ENCODE results near the gene PIP5KL1.
A peak's percentile ranks its signal among the peaks of the same experiment; 100 is the strongest.

PIP5KL1 gene

GRCh38 chr9:127921557-127922120 lies 8.9 kb downstream of the PIP5KL1 start:
- H3K4me3 ChIP-seq (ENCODE audit: low read depth, low read length) = no peak overlapping the region
- in situ Hi-C loops (cut with HindIII; ENCODE audit: low sequenced_read_pairs) = no loop called here
- DNase-seq (ENCODE audit: low read depth, low spot score) = peak; percentile 46
- TF ChIP-seq CTCF (IDR thresholded peaks at IDR 0.05; ENCODE audit: low read depth, low read length) = peak; percentile 85

DNA sequence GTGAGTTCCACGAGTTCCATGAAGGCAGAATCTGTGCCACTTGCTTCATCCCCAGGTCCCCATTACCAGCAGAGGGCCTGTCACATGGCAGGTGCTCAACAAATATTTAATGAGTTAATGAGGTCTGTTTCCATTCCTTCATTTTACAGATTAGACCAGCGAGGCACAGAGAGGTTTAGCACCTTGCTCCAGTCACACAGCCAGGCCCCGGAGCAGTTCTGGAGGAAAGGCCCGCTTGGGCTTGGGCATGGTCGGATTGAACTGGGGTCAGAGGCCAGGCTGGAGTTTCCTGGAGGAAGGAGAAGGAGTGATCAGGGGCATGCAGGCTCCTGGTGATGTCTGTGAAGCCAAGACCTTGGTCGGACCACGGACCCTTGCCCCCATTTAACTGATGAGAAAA lies 9.8 kb downstream of the PIP5KL1 start:
- TF ChIP-seq CTCF (IDR thresholded peaks at IDR 0.05; ENCODE audit: low read depth, low read length) = no peak
- DNase-seq (ENCODE audit: low read depth, low spot score) = no peak
- no peak overlapping the region for H3K4me3 ChIP-seq (ENCODE audit: low read depth, low read length)
- in situ Hi-C loops (cut with HindIII; ENCODE audit: low sequenced_read_pairs) = no loop called here

- peak; percentile 98 for DNase-seq (ENCODE audit: low read depth, low spot score)
- in situ Hi-C loops (cut with HindIII; ENCODE audit: low sequenced_read_pairs) = no loop called here
These were observed 11.2 kb downstream of the PIP5KL1 start for GRCh38 chr9:127919253-127919815.

DNA sequence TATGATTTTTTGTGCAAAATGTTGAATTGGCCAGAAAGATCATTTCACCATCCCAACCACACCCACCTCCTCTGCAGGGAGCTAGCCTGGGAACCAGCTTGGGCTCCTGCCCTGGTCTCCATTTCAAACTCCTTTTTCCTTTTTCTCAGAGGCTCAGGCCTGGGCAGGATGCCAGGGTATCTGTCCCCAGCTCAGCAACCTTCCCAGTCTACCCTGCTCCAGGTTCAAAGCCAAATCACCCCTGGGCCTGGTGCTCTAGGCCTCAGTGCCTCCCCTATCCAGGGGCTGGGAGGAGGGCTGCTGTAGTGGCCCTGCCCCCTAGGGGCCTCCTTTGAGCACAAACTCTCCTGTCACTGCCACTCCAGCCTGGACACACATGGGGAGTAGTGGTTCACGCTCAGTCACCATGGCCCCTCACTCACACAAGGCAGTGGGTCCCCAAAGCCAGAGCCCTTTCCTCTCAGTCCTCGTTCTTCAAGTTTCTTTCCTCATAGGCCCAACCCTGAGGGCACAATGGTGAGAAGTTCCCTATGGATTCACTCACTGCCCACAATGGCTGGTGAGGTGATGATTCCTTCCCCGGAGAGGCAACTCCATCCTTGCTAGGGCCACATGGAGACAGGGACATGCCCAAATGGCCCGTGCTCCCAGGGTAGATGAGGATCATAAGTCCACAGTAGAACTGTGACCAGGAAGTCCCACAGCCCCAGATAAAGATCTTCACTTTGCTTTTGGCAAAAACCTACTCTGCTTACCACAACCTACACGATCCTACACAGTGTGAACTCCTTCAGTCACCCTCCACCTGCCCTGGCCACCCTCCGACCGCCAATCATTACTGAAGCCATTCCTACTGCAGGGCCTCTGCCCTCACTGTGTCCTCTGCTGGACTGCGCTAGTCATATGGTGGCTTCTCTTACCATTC lies 12.1 kb downstream of the PIP5KL1 start:
- no peak overlapping the region for H3K4me3 ChIP-seq (ENCODE audit: low read depth, low read length)
- in situ Hi-C loops (cut with HindIII; ENCODE audit: low sequenced_read_pairs) = no loop called here
- TF ChIP-seq CTCF (IDR thresholded peaks at IDR 0.05; ENCODE audit: low read depth, low read length) = peak; percentile 11
- no peak for DNase-seq (ENCODE audit: low read depth, low spot score)

More at GRCh38 chr9:127919253-127919815, 11.2 kb downstream of the PIP5KL1 start:
- no peak for TF ChIP-seq CTCF (IDR thresholded peaks at IDR 0.05; ENCODE audit: low read depth, low read length)
- H3K4me3 ChIP-seq (ENCODE audit: low read depth, low read length) = no peak overlapping the region

DNA sequence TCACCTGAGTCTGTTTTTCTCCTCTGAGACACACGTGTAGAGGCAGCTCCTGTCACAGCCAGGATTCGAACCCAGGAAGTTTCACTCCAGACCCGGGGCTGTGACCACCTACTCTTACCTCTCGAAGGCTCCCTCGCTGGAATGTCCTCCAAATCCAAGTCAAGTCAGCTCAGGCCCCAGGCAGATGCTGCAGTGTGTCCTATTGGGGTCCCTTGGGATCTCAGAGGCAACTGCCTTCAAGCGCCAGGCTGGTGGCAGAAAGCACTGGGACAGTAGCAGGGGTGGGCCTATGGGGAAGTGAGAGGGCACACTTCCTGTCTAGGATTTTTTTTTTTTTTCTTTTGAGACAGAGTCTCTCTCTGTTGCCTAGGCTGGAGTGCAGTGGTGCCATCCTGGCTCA lies 13.0 kb downstream of the PIP5KL1 start:
- in situ Hi-C loops (cut with HindIII; ENCODE audit: low sequenced_read_pairs) = no loop called here
- no peak for DNase-seq (ENCODE audit: low read depth, low spot score)
- H3K4me3 ChIP-seq (ENCODE audit: low read depth, low read length) = no peak overlapping the region
- no peak for TF ChIP-seq CTCF (IDR thresholded peaks at IDR 0.05; ENCODE audit: low read depth, low read length)

DNA sequence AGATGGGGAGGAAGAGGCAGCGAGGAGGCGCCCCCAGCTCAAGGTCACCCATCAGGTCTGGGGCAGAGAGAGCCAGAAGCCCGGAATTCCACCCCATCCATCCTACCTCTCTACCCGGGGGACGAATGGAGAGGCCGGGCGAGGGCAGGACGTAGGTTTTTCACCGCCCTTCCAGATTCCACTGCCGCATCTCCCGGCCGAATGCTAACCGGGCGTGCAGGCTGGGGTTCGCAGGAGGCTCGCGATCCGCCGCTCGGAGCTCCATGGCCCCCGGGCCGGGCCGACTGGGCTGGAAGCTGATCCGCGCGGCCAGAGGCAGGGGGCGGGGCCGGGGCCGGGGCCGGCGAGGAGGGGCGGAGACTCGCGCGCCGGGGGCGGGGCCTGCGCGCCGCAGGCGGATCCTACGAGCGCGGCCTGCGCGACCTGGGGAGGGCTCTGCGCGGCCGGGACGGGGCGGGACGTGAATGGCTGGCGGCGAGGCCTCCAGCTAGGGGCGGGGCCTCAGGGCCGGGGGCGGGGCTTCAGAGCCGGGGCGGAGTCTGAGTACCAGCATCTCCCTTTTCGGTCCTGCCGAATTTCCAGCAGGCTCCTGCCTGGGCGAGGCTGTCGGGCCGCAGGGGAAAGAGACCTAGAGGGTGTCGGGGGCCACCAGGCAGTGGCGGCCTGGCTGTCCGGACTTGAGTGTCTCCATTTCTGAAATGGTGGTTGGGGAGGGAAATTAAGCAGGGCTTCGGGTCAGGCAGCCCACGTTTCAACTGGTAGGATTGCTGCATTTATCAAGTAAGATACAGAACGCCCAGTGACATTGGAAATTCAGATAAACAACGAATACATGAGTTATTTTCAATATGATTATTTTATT lies 13.6 kb downstream of the PIP5KL1 start, which contains the start of gene ST6GALNAC4:
ST6GALNAC4 (minus strand) TSS at position 322 of the 862 bp plus-strand sequence. CDS start 622 bp downstream, outside the sequence.
- in situ Hi-C loops (cut with HindIII; ENCODE audit: low sequenced_read_pairs) = no loop called here
- peak within 1 kb of the TSS; percentile 57 for H3K4me3 ChIP-seq (ENCODE audit: low read depth, low read length)
- no peak for TF ChIP-seq CTCF (IDR thresholded peaks at IDR 0.05; ENCODE audit: low read depth, low read length)
- DNase-seq (ENCODE audit: low read depth, low spot score) = peak; percentile 90

Measured in astrocyte of the spinal cord (primary cell).